D341Med (cell line): ENCODE data around the gene PRRX1.

Experiments
- DNase-seq: peaks from one replicate; pipeline ENCODE4 v3.0.0; 2012; ENCODE audit warnings: low spot score

PRRX1 gene

GRCh38 chr1:170664828-170665612 lies 1.1 kb downstream of the PRRX1 start:
- peak; percentile 53 for DNase-seq

- no peak for DNase-seq
Measured at GRCh38 chr1:170665629-170666028, 1.7 kb downstream of the PRRX1 start.

- no peak for DNase-seq
Measured at GRCh38 chr1:170666541-170667254, 2.8 kb downstream of the PRRX1 start.

- no peak for DNase-seq
Measured at GRCh38 chr1:170668209-170669106, 4.5 kb downstream of the PRRX1 start.

GRCh38 chr1:170669107-170669445 lies 5.1 kb downstream of the PRRX1 start:
- DNase-seq: no peak

GRCh38 chr1:170669586-170670530 lies 5.9 kb downstream of the PRRX1 start:
- DNase-seq: no peak

GRCh38 chr1:170670802-170671628 lies 7.1 kb downstream of the PRRX1 start:
- peak; percentile 66 for DNase-seq

- DNase-seq: no peak
Measured at GRCh38 chr1:170671629-170671963, 7.7 kb downstream of the PRRX1 start.

GRCh38 chr1:170672316-170672715 lies 8.4 kb downstream of the PRRX1 start:
- no peak for DNase-seq

- no peak for DNase-seq
Measured at GRCh38 chr1:170674239-170674638, 10.3 kb downstream of the PRRX1 start.

- no peak for DNase-seq
Measured at GRCh38 chr1:170674986-170675385, 11.1 kb downstream of the PRRX1 start.

GRCh38 chr1:170675865-170676264 lies 11.9 kb downstream of the PRRX1 start:
- DNase-seq: no peak

GRCh38 chr1:170676628-170677027 lies 12.7 kb downstream of the PRRX1 start:
- no peak for DNase-seq

GRCh38 chr1:170678027-170678600 lies 14.2 kb downstream of the PRRX1 start:
- no peak for DNase-seq

GRCh38 chr1:170680428-170680827 lies 16.5 kb downstream of the PRRX1 start:
- DNase-seq: no peak

GRCh38 chr1:170682169-170682568 lies 18.2 kb downstream of the PRRX1 start:
- DNase-seq: no peak

- no peak for DNase-seq
Measured at GRCh38 chr1:170682809-170683208, 18.9 kb downstream of the PRRX1 start.

- DNase-seq: no peak
Measured at GRCh38 chr1:170685166-170685565, 21.2 kb downstream of the PRRX1 start.

- DNase-seq: no peak
Measured at GRCh38 chr1:170686291-170686690, 22.4 kb downstream of the PRRX1 start.

GRCh38 chr1:170687621-170688020 lies 23.7 kb downstream of the PRRX1 start:
- DNase-seq: no peak
